ENCODE results near the gene AMPD2.

Gene AMPD2

DNA sequence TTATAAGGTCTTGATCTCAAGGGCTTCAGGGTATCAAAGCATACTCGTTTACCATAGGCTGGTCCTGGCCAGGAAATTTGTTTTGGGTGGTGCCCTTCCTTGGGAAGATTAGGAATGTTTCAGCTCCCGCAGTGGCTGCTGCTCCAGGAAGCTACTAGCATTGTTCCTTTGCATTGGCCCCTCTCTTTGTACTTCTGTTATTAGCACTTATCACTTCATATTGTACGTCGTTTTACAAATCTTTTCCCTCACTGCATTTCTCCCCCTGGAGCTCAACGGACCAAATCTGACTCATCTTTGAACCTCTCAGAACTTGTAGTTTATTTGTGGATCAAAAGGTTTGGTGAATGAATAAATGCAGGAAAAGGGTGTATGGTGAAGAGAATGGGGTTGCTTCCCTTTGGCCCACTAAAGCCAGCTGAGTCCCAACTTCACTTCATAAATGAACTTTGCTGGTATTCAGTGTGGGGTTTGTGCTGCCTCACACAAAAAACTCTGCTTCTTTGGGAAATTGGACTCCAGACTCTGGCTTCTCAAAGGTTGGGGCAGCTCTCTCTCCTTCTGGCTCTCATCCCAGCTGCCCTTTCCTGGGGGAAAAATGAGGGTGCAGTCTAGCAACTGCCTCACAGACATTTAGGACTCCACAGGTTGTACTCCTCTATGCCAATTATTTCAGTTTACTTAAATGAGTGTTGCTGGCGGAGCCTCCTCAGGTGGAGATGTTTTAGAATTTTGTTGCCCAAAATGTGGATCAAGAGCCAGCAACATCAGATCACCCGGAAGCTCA is 6.1 kb upstream of the AMPD2 start:
- no peak overlapping the region for H3K27ac ChIP-seq (ENCODE audit: poor library complexity, severe bottlenecking)
- TF ChIP-seq, protein P1, sequence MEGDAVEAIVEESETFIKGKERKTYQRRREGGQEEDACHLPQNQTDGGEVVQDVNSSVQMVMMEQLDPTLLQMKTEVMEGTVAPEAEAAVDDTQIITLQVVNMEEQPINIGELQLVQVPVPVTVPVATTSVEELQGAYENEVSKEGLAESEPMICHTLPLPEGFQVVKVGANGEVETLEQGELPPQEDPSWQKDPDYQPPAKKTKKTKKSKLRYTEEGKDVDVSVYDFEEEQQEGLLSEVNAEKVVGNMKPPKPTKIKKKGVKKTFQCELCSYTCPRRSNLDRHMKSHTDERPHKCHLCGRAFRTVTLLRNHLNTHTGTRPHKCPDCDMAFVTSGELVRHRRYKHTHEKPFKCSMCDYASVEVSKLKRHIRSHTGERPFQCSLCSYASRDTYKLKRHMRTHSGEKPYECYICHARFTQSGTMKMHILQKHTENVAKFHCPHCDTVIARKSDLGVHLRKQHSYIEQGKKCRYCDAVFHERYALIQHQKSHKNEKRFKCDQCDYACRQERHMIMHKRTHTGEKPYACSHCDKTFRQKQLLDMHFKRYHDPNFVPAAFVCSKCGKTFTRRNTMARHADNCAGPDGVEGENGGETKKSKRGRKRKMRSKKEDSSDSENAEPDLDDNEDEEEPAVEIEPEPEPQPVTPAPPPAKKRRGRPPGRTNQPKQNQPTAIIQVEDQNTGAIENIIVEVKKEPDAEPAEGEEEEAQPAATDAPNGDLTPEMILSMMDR (IDR thresholded peaks at IDR 0.05; ENCODE audit: poor library complexity, severe bottlenecking), result no peak
- ATAC-seq (ENCODE audit: low read depth), result no peak
- no peaks in the 10 kb centered on the region for H3K36me3 ChIP-seq (ENCODE audit: low read depth)
- no peaks in the 10 kb centered on the region for H3K9me3 ChIP-seq (ENCODE audit: severe bottlenecking)
- H3K27me3 ChIP-seq (ENCODE audit: insufficient read depth, poor library complexity, severe bottlenecking), result no peaks in the 10 kb centered on the region
- peaks cover 5% of the 10 kb centered on the region for H3K4me1 ChIP-seq (ENCODE audit: insufficient read depth, poor library complexity, severe bottlenecking)
- H3K4me3 ChIP-seq (ENCODE audit: severe bottlenecking), result no peak overlapping the region
- no peak for DNase-seq (ENCODE audit: low spot score)

DNA sequence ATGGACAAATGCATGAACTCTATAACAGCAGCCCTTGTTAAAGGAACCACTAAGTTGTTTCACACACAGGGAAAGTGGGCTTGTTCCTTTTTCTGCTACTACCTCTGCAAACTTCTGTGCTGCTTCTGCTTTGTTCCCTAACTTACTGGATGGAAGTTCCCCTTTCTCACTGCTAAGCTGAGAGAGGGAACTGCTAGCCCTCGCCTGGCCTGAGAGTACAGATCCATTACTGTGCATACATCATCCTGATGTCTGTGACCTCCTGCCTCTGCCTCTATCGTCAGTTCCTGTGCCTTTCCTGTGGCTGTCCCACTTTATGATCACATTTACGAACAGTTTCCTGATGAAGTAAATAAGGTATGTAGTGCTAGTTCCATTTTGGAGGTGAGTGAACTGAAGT is 3.8 kb upstream of the AMPD2 start:
- ATAC-seq (ENCODE audit: low read depth) (no peak), DNase-seq (ENCODE audit: low spot score) (no peak)
- no peaks in the 10 kb centered on the region for H3K27me3 ChIP-seq (ENCODE audit: insufficient read depth, poor library complexity, severe bottlenecking)
- no peak overlapping the region for H3K4me3 ChIP-seq (ENCODE audit: severe bottlenecking)
- TF ChIP-seq, protein P1 (IDR thresholded peaks at IDR 0.05; ENCODE audit: poor library complexity, severe bottlenecking), result no peak
- H3K9me3 ChIP-seq (ENCODE audit: severe bottlenecking), result no peaks in the 10 kb centered on the region
- no peaks in the 10 kb centered on the region for H3K36me3 ChIP-seq (ENCODE audit: low read depth)
- H3K27ac ChIP-seq (ENCODE audit: poor library complexity, severe bottlenecking), result no peak overlapping the region
- H3K4me1 ChIP-seq (ENCODE audit: insufficient read depth, poor library complexity, severe bottlenecking), result peaks cover 5% of the 10 kb centered on the region

DNA sequence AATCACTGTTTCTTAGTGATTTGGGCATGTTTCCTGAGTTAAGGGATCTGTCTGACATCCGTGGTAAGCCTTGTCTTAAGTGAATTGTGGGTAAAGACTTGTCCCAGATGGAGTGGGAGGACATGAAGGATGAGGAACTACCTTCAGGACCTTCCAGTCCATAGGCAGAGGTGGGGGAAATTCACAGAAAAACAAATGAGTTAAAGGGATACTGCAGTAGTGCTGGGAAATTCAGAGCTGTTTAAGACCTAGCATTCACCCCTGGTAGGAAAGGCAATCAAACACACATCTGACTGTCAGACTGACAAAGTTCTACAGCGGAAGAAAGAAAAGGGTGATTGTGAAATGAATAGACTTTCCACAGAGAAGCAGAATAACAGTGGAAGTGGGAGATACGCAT is 3.2 kb upstream of the AMPD2 start:
- Histone ChIP-seq H3K27me3 (ENCODE audit: insufficient read depth, poor library complexity, severe bottlenecking) (no peaks in the 10 kb centered on the region), H3K9me3 (ENCODE audit: severe bottlenecking) (no peaks in the 10 kb centered on the region), H3K4me3 (ENCODE audit: severe bottlenecking) (no peak overlapping the region), H3K36me3 (ENCODE audit: low read depth) (no peaks in the 10 kb centered on the region), H3K4me1 (ENCODE audit: insufficient read depth, poor library complexity, severe bottlenecking) (peaks cover 5% of the 10 kb centered on the region), H3K27ac (ENCODE audit: poor library complexity, severe bottlenecking) (peak overlapping the region; percentile 82)
- DNase-seq (ENCODE audit: low spot score) (no peak), ATAC-seq (ENCODE audit: low read depth) (no peak)
- TF ChIP-seq, protein P1 (IDR thresholded peaks at IDR 0.05; ENCODE audit: poor library complexity, severe bottlenecking), result no peak

DNA sequence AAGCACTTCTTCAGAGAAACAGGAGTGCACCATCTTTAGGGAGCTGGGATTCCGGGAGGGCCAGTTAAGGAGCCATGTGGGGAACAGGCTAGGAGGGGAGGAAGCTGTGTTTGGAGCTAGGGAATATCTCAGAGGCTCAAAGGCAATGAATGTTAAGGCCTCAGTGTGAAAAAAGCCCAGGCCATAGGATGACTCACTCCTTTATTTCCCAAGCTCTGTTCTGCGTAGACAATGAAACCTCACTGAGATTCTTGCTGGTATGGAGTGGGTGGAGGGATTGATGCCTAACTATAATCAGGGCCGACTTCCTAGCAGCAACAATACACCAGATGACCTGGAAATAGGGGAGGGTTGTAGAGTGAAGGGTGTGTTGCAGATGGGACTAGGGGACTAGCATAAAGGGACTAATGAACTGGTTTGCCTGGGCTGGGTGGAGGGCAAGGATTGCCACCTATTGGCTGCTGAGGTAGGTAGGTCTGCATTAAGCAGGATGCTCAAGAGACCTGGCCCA is 2.3 kb upstream of the AMPD2 start:
- H3K27me3 ChIP-seq (ENCODE audit: insufficient read depth, poor library complexity, severe bottlenecking), result no peaks in the 10 kb centered on the region
- ATAC-seq (ENCODE audit: low read depth) (peak; percentile 68), DNase-seq (ENCODE audit: low spot score) (no peak)
- TF ChIP-seq, protein P1 (IDR thresholded peaks at IDR 0.05; ENCODE audit: poor library complexity, severe bottlenecking), result peak; percentile 17
- H3K9me3 ChIP-seq (ENCODE audit: severe bottlenecking), result no peaks in the 10 kb centered on the region
- H3K27ac ChIP-seq (ENCODE audit: poor library complexity, severe bottlenecking), result peak overlapping the region; percentile 82
- H3K36me3 ChIP-seq (ENCODE audit: low read depth), result no peaks in the 10 kb centered on the region
- H3K4me3 ChIP-seq (ENCODE audit: severe bottlenecking), result no peak overlapping the region
- peaks cover 5% of the 10 kb centered on the region for H3K4me1 ChIP-seq (ENCODE audit: insufficient read depth, poor library complexity, severe bottlenecking)

Data from RWPE2 (cell line).